A673 (cell line): ENCODE data around the gene MALT1. TPM values are rescaled to one million over a fixed set of nuclear protein-coding genes. Genes with fewer than 3 reads are reported as not detected.

ENCODE experiments used
- BruUV-seq: library from RNA; stranded (reverse); fragments of 400-500 nt; replicated peaks from 2 replicates; lab custom pipeline; 2021; lab: Mats Ljungman, UMichigan
- CTCF ChIA-PET: fragments of 300-600 bp; sonication (Branson Sonifier 250); formaldehyde crosslinking; loops from one replicate; lab custom pipeline; 2022; ENCODE audit warnings: antibody characterized with exemption; lab: Charles Lee
- POLR2A ChIA-PET: fragments of 300-600 bp; sonication (Branson Sonifier 250); formaldehyde crosslinking; loops from one replicate; lab custom pipeline; 2022; ENCODE audit warnings: antibody characterized with exemption; ENCODE audit not compliant: low non-redundant PET; lab: Charles Lee
- DNase-seq: peaks from one replicate; pipeline ENCODE4 v3.0.0-alpha.2; 2015; ENCODE audit warnings: low spot score
- H3K27ac ChIP-seq: fragments of 200-600 bp; sonication (generic); 2 replicates; pipeline ENCODE4 v1.5.1; 2016; ENCODE audit warnings: mixed run types, low read depth, mild to moderate bottlenecking, mixed read lengths, antibody characterized with exemption, low read length; ENCODE audit not compliant: poor library complexity, severe bottlenecking
- H3K27me3 ChIP-seq: fragments of 200-600 bp; sonication (generic); replicated peaks from 2 replicates; pipeline ENCODE4 v1.6.1; 2017; ENCODE audit warnings: mixed run types, low read depth, mild to moderate bottlenecking, mixed read lengths, antibody characterized with exemption, low read length; ENCODE audit not compliant: insufficient read depth, poor library complexity
- H3K36me3 ChIP-seq: fragments of 200-600 bp; sonication (generic); 2 replicates; pipeline ENCODE4 v1.6.1; 2016; ENCODE audit warnings: mixed run types, mild to moderate bottlenecking, mixed read lengths, antibody characterized with exemption, low read length; ENCODE audit not compliant: insufficient read depth, poor library complexity, severe bottlenecking
- H3K4me1 ChIP-seq: fragments of 200-600 bp; sonication (generic); 2 replicates; pipeline ENCODE4 v1.6.1; 2017; ENCODE audit warnings: mixed run types, mild to moderate bottlenecking, mixed read lengths, antibody characterized with exemption, low read length; ENCODE audit not compliant: insufficient read depth, poor library complexity, severe bottlenecking
- H3K4me3 ChIP-seq: fragments of 200-600 bp; sonication (generic); 2 replicates; pipeline ENCODE4 v1.5.1; 2016; ENCODE audit warnings: low read depth, mixed run types, mild to moderate bottlenecking, mixed read lengths, low read length; ENCODE audit not compliant: poor library complexity, severe bottlenecking
- H3K9me3 ChIP-seq: fragments of 200-600 bp; sonication (generic); 2 replicates; pipeline ENCODE4 v1.6.1; 2016; ENCODE audit warnings: mixed run types, low read depth, mild to moderate bottlenecking, mixed read lengths, antibody characterized with exemption, low read length; ENCODE audit not compliant: poor library complexity, severe bottlenecking
- CTCF ChIP-seq: fragments of 300-800, 200-600 bp; sonication (generic); conservative IDR thresholded peaks from 2 replicates; pipeline ENCODE4 v1.5.1; 2017; ENCODE audit warnings: low read depth, mild to moderate bottlenecking, antibody characterized with exemption, low read length, moderate library complexity, mixed read lengths
- EZH2 ChIP-seq: fragments of 200-600 bp; sonication (generic); IDR thresholded peaks from 2 replicates; pipeline ENCODE4 v1.6.1; 2017; ENCODE audit warnings: borderline replicate concordance, low read depth, mild to moderate bottlenecking, mixed read lengths, antibody characterized with exemption, low read length; ENCODE audit not compliant: poor library complexity, severe bottlenecking
- intact Hi-C: fragments of 100-400 bp; cut with micrococcal nuclease; formaldehyde crosslinking; loops from one replicate; pipeline ENCODE4 v1.10.0; 2022; ENCODE audit not compliant: unreplicated experiment
- total RNA-seq: library from RNA; stranded (reverse); gene quantifications from 2 replicates; pipeline ENCODE4 v1.2.3, GENCODE V29; 2021

The MALT1 gene
- total RNA-seq, 1 experiment from 2014 or later = 23.0 TPM

GRCh38 chr18:58779529-58779928 is 108.3 kb downstream of the MALT1 start:
- Histone ChIP-seq H3K27ac (no peak overlapping the region), H3K4me3 (no peak overlapping the region), H3K4me1 (peaks cover 37% of the 10 kb centered on the region), H3K27me3 (no peaks in the 10 kb centered on the region), H3K9me3 (no peaks in the 10 kb centered on the region), H3K36me3 (no peaks in the 10 kb centered on the region)
- intact Hi-C loops = loop anchor here (5.0 kb wide), 1 partner anchor 468 kb away; no protein-coding TSS in a partner anchor
- ChIA-PET CTCF (interaction anchor here (0.6 to 1.6 kb wide), 3 partner anchors 11 to 277 kb away, joined by 3 to 6 read pairs (median 5); no protein-coding TSS in a partner anchor), POLR2A (no interaction called here)
- TF ChIP-seq CTCF (no peak), EZH2 (no peak)
- DNase-seq = no peak
- BruUV-seq = TSS peak; percentile 78

- intact Hi-C loops = loop anchor here (5.0 to 10.0 kb wide), 4 partner anchors 87 to 622 kb away; partner anchors contain the start of gene GRP
- Histone ChIP-seq H3K36me3 (no peaks in the 10 kb centered on the region), H3K4me3 (no peak overlapping the region), H3K9me3 (no peaks in the 10 kb centered on the region), H3K27me3 (no peaks in the 10 kb centered on the region), H3K27ac (no peak overlapping the region), H3K4me1 (peaks cover 41% of the 10 kb centered on the region)
- BruUV-seq = no TSS peak
- DNase-seq = peak; percentile 60
- POLR2A ChIA-PET = no interaction called here
- TF ChIP-seq CTCF = no peak
- TF ChIP-seq EZH2 = no peak
- CTCF ChIA-PET = interaction anchor here (1.0 to 1.6 kb wide), 2 partner anchors 16 to 277 kb away, joined by 3 to 6 read pairs; no protein-coding TSS in a partner anchor
Measured at GRCh38 chr18:58780045-58780444, 108.8 kb downstream of the MALT1 start.

GRCh38 chr18:58781627-58782194 is 110.4 kb downstream of the MALT1 start:
- Histone ChIP-seq H3K9me3 (no peaks in the 10 kb centered on the region), H3K27ac (peak overlapping the region; percentile 28), H3K36me3 (no peaks in the 10 kb centered on the region), H3K4me3 (no peak overlapping the region), H3K4me1 (peaks cover 34% of the 10 kb centered on the region), H3K27me3 (no peaks in the 10 kb centered on the region)
- ChIA-PET POLR2A (no interaction called here), CTCF (interaction anchor here (0.5 to 2.5 kb wide), 3 partner anchors 218 to 288 kb away, joined by 5 to 16 read pairs (median 7); no protein-coding TSS in a partner anchor)
- no TSS peak for BruUV-seq
- intact Hi-C loops = loop anchor here (1.0 to 10.0 kb wide), 6 partner anchors 86 to 621 kb away; partner anchors contain the start of gene GRP
- peak; percentile 97 for TF ChIP-seq CTCF
- TF ChIP-seq EZH2 = no peak
- DNase-seq = peak; percentile 93
